Brain microvascular endothelial cell (primary cell): ENCODE measurements around the gene CA9.

Source experiments
- DNase-seq: peaks from one replicate; pipeline ENCODE4 v3.0.0-alpha.2; 2020
- H3K27ac ChIP-seq: fragments of 250-450 bp; sonication (Bioruptor Pico); 2 replicates; pipeline ENCODE4 v1.5.1; 2020; ENCODE audit warnings: mild to moderate bottlenecking, moderate library complexity
- H3K27me3 ChIP-seq: fragments of 250-450 bp; sonication (Bioruptor Pico); replicated peaks from 2 replicates; pipeline ENCODE4 v1.5.1; 2020; ENCODE audit warnings: mild to moderate bottlenecking
- H3K36me3 ChIP-seq: fragments of 250-450 bp; sonication (Bioruptor Pico); replicated peaks from 2 replicates; pipeline ENCODE4 v1.5.1; 2020; ENCODE audit warnings: mild to moderate bottlenecking
- H3K4me3 ChIP-seq: 2 replicates; pipeline ENCODE4 v1.5.1; 2011; ENCODE audit warnings: low read depth, mild to moderate bottlenecking, control low read depth, low read length, moderate library complexity
- in situ Hi-C: cut with HindIII; loops from 2 replicates; pipeline ENCODE4 v1.10.0; 2017; ENCODE audit warnings: low sequenced_read_pairs, low pct_ligation_motif_present
- TF ChIP-seq, protein P1 (sequence below): IDR thresholded peaks from 2 replicates; pipeline ENCODE4 v1.5.1; 2011; ENCODE audit warnings: low read depth, mild to moderate bottlenecking, moderate library complexity, low read length, control low read depth, inconsistent platforms; ENCODE audit errors: missing control alignments

CA9 gene

DNA sequence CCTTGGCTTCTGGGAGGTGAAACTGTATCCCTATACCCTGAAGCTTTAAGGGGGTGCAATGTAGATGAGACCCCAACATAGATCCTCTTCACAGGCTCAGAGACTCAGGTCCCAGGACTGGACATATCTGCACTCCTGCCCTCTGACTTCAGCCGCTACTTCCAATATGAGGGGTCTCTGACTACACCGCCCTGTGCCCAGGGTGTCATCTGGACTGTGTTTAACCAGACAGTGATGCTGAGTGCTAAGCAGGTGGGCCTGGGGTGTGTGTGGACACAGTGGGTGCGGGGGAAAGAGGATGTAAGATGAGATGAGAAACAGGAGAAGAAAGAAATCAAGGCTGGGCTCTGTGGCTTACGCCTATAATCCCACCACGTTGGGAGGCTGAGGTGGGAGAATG lies 5.4 kb downstream of the CA9 start:
- Histone ChIP-seq H3K27me3 (no peaks in the 10 kb centered on the region), H3K4me3 (no peak overlapping the region), H3K36me3 (peaks cover 28% of the 10 kb centered on the region), H3K27ac (no peak overlapping the region)
- in situ Hi-C loops, result no loop called here
- TF ChIP-seq, protein P1, sequence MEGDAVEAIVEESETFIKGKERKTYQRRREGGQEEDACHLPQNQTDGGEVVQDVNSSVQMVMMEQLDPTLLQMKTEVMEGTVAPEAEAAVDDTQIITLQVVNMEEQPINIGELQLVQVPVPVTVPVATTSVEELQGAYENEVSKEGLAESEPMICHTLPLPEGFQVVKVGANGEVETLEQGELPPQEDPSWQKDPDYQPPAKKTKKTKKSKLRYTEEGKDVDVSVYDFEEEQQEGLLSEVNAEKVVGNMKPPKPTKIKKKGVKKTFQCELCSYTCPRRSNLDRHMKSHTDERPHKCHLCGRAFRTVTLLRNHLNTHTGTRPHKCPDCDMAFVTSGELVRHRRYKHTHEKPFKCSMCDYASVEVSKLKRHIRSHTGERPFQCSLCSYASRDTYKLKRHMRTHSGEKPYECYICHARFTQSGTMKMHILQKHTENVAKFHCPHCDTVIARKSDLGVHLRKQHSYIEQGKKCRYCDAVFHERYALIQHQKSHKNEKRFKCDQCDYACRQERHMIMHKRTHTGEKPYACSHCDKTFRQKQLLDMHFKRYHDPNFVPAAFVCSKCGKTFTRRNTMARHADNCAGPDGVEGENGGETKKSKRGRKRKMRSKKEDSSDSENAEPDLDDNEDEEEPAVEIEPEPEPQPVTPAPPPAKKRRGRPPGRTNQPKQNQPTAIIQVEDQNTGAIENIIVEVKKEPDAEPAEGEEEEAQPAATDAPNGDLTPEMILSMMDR, result no peak
- no peak for DNase-seq

DNA sequence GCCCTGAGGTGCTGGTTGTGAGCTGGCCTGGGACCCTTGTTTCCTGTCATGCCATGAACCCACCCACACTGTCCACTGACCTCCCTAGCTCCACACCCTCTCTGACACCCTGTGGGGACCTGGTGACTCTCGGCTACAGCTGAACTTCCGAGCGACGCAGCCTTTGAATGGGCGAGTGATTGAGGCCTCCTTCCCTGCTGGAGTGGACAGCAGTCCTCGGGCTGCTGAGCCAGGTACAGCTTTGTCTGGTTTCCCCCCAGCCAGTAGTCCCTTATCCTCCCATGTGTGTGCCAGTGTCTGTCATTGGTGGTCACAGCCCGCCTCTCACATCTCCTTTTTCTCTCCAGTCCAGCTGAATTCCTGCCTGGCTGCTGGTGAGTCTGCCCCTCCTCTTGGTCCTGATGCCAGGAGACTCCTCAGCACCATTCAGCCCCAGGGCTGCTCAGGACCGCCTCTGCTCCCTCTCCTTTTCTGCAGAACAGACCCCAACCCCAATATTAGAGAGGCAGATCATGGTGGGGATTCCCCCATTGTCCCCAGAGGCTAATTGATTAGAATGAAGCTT lies 6.1 kb downstream of the CA9 start:
- no peak for DNase-seq
- Histone ChIP-seq H3K27ac (no peak overlapping the region), H3K36me3 (peaks cover 36% of the 10 kb centered on the region), H3K4me3 (no peak overlapping the region), H3K27me3 (no peaks in the 10 kb centered on the region)
- TF ChIP-seq, protein P1, result no peak
- in situ Hi-C loops, result no loop called here

DNA sequence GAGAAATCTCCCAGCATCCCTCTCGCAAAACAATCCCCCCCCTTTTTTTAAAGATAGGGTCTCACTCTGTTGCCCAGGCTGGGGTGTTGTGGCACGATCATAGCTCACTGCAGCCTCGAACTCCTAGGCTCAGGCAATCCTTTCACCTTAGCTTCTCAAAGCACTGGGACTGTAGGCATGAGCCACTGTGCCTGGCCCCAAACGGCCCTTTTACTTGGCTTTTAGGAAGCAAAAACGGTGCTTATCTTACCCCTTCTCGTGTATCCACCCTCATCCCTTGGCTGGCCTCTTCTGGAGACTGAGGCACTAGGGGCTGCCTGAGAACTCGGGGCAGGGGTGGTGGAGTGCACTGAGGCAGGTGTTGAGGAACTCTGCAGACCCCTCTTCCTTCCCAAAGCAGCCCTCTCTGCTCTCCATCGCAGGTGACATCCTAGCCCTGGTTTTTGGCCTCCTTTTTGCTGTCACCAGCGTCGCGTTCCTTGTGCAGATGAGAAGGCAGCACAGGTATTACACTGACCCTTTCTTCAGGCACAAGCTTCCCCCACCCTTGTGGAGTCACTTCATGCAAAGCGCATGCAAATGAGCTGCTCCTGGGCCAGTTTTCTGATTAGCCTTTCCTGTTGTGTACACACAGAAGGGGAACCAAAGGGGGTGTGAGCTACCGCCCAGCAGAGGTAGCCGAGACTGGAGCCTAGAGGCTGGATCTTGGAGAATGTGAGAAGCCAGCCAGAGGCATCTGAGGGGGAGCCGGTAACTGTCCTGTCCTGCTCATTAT lies 6.8 kb downstream of the CA9 start:
- TF ChIP-seq, protein P1, result no peak
- Histone ChIP-seq H3K27me3 (no peaks in the 10 kb centered on the region), H3K4me3 (no peak overlapping the region), H3K27ac (no peak overlapping the region), H3K36me3 (peaks cover 43% of the 10 kb centered on the region)
- DNase-seq, result no peak
- in situ Hi-C loops, result no loop called here

DNA sequence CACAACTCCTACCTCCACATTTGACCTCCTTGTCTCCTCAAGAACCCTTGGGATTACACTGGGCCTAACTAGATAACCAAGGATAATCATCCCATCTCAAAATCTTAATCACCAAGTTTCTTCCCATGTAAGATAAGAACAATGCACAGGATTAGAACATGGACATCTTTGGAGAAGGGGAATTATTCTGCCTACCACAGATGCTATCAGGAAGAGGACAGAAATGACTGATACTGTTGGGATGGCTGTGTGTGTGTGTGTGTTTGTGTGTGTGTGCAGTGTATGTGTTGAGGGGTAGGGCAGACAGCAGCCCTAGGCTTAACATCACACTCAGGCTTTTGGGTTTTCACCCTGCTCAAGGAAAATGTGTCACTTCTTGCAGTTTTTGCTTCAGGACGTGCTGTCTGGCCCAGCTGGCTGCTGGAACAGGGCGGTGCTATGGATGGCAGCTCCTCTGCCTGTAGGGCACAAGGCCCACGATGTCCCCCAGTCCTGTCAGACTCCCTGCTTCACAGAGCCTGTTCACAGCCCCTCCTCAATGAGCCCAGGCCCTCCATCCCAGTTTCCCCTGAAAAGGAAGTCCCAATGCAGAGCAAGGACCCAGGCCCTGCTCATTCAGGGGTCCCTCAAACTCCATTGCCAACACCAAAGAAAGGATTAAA lies 7.7 kb downstream of the CA9 start:
- TF ChIP-seq, protein P1, result no peak
- Histone ChIP-seq H3K36me3 (peaks cover 51% of the 10 kb centered on the region), H3K27me3 (no peaks in the 10 kb centered on the region), H3K27ac (no peak overlapping the region), H3K4me3 (no peak overlapping the region)
- in situ Hi-C loops, result no loop called here
- DNase-seq, result no peak

DNA sequence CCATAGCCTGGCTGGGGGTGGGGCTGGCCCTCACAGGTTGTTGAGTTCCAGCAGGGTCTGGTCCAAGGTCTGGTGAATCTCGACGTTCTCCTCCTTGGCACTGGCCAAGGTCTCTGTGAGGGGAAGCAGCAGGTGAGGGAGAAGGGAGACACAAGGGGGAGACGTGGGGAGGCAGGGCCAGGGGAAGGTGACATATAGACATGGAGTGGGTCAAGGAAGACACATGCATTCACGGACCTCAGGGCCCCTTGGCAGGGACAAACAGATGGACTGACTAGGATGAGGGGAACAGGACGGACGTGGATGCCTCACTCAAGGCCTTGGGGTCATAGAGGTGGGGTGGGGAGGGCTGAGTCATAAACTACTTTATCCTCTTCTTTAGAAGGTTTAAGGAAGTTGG lies 8.3 kb downstream of the CA9 start:
- Histone ChIP-seq H3K36me3 (peaks cover 56% of the 10 kb centered on the region), H3K27me3 (no peaks in the 10 kb centered on the region), H3K27ac (no peak overlapping the region), H3K4me3 (no peak overlapping the region)
- TF ChIP-seq, protein P1, result no peak
- DNase-seq, result no peak
- in situ Hi-C loops, result no loop called here
